NCI-H2227 treated with DMSO at 0.1 percent for 48 hours (cell line): ENCODE data around the gene NUDT15.
"Not testable (repeated sequence)": the region's sequence is repeated elsewhere in the genome, so short reads cannot be mapped to it uniquely, and the experiment has no call there.

Experiments used
- DNase-seq: peaks from one replicate; lab custom pipeline; 2025; lab: John Stamatoyannopoulos, UW

NUDT15 gene

DNA sequence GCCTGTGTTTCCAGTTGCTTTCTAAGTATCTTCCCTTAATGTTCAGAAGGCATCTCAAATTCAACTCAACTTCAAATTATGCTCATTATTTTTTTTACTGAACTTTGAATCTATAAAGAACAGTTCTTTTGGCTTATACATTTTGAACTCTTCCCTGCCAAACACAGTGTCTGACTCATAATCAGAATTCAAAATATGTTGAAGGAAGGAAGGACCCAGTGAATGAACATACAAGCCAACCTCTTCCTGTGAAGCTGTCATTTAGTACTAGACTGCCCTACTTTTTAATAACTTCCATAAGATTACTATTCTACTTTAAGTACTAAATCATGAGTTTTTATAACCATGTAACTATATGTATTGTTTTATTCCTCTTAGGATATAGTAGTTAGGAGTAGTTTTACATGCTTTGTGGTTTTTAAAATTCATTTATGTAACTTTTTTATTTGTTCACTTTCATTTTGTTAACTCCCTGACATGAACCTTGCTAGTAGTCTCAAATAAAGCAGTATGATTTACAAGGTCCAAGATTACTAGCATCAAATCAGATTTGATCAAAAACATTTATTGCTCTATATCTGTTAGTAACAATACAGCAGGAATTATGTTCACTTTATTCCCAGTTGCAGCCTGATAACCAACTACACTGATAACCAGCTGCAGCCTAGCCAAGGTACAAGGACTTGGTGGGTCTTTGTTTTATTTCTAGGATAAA is 6.4 kb downstream of the NUDT15 start:
- DNase-seq: no peak

DNA sequence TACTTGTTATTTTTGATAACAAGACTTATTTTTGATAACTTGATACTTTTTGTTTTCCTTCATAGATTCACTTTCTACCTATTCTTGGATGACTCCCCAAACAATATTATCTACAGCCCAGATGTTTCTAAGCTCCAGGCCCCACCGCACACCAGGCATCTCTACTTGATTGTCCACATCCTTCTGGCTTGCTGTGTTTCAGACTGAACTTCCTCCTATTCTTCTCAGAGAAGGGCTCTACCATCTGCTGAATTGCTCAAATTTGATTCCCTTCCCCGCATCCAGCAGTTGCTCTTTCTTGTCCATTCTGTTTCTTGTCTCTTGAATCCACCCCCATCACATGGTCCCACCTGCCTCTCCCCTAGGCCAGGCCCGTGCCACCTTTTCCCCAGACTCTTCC is 13.0 kb downstream of the NUDT15 start:
- no peak for DNase-seq

DNA sequence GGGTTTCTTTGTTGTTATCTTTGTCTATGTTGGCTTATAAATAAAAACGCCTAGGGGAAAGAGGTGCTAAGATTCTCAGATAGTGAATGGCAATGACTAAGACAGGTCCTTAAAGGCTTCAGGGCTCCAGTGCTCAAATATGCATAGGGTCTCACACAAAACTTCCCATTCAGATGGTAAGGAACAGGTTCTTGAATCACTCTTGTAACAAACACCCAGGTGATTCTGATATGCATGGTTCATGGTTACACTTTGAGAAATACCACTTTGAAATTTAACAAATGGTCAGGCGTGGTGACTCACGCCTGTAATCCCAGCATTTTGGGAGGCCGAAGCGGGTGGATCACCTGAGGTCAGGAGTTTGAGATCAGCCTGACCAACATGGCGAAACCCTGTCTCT is 17.1 kb downstream of the NUDT15 start:
- DNase-seq: no peak

DNA sequence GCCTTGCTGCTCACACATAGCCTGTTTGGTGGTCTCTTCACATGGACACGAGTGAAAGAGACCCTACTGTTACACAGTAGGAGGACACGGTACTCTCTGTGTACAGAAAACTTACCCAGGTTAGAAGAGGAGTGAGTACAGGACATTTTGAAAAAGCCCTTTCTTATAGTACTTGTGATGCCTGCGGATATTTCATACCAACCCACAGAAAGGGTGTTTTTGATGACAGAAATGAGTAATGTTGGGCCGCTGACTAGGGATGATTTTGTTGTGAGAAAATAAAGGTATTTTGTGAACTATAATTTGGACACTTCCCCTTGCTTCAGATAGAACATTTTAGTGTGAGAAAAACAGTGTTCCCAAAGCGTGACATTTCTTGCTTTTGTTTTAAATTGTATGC is 18.2 kb downstream of the NUDT15 start:
- no peak for DNase-seq

DNA sequence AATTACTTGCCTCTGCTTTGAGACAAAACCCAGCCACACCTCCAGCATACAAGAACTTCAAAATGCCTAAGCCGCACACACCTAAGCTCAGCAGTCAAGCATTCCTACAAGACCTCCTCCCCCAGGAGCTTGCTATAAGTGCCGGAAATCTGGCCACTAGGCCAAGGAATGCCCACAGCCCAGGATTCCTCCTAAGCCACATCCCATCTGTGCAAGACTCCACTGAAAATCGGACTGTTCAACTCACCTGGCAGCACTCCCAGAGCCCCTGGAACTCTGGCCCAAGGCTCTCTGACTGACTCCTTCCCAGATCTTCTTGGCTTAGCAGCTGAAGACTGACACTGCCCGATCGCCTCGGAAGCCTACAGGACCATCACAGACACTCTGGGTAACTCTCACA is 21.0 kb downstream of the NUDT15 start:
- not testable (repeated sequence) for DNase-seq

DNA sequence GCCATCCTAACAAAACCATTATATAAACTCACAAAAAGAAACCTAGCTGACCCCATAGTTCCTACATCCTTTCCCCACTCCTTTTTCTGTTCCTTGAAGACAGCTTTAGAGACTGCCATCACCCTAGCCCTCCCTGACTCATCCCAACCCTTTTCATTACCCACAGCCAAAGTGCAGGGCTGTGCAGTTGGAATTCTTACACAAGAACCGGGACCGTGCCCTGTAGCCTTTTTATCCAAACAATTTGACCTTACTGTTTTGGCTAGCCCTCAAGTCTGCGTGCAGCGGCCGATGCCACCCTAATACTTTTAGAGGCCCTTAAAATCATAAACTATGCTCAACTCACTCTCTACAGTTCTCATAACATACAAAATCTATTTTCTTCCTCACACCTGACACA is 22.4 kb downstream of the NUDT15 start:
- DNase-seq: not testable (repeated sequence)

DNA sequence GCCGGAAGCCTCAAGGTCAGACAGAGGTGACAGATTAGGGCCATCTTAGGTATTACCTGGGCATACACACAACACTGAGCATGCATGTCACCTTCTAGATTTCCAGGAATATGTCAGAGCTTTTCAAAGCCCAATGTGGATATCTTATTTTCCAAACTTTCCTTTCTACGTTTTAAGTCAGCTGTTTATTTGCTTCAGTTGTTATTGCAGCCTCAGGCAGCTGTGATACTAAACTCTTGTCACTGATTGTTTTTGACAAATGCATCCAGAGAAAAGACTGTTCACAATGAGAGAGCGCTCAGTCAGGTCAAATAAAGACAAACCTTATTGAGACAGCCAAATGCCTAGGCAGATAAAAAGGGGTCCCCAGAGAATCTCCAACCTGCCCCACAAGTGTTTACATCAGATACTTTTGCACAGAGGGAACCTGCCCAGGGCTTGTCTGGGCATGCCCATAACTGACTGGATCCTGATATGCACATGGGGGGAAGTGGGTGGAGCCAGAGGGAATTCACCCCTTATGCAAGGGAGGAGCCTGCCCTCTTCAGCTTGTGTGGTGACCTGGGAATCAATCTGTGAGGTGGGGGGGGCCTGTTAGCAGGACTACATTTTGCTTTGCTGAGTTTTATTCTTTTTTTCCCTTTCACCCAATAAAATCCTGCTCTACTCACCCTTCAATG is 28.9 kb downstream of the NUDT15 start:
- no peak for DNase-seq

DNA sequence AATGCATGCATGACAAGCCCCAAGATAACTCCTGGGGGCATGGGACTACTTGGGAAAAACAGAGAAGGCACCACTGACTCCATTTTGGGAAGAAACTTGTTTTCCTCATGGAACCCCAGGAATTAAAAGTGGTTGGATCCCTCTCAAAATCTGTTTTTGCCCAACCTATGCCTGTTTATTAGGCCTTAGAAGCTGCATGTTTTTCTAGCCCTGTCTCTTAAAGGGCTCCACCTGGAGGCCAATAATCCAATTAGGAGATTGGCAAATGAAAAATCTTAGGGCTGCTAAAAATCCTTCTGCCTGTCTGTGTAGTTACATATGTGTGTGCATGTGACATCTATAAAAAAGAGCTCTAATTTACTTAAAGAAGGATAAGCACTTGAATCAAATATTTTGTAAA is 30.5 kb downstream of the NUDT15 start:
- DNase-seq: no peak

DNA sequence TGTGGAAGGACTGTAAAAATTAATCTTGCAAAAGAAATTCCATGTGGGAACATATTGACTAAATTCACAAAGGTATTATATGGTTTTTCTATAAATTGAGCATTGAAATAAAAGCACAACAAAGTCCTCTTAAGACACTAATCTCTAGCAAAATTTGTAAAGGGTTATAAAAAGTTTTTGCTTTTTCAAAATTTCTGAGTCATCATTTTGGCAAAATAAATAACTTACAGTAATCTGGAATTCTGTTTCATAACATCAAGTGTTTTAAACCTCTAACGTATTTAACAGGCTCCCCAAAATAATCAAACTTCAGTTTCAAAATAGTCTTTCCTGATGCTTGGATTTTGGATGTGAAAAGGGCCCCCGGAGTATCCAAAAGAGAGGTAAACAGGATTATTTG is 31.4 kb downstream of the NUDT15 start:
- no peak for DNase-seq

DNA sequence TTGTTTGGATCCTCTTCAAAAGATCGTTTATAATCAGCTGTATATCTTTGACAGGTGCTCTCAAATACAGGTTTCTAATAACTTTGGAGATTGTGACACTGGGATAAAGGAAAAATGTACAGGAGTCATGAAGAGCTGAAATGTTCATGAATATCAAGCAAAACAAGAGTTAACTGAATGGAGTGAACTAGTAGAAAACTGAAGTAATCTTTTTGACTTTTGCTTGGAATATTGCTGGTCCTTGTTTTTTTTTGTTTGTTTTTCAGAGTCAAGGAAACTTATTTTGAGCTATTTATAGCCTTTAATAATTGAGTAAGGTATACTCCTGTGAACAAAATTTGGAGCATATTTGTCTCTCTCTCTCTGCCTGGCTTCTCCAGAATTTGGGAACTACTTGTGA is 32.0 kb downstream of the NUDT15 start:
- DNase-seq: no peak

DNA sequence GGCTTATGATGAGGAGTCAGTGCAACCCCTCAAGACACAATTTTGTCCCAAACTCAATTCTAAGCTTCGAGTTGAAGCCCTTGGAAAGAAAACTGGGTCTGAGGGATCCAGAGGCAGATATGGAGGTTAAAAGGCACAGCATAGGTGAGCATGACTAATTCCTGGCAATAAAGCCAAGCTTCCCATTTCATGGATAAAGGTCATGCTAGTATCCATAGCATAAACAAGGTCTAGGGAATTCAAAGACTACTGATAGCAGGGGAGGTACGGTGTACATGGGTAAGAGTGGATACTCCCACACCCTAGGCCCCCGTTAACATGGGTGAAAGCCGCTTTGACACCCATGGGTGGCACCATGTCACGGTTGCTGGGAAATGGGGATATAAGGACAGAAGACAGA is 33.4 kb downstream of the NUDT15 start:
- no peak for DNase-seq

DNA sequence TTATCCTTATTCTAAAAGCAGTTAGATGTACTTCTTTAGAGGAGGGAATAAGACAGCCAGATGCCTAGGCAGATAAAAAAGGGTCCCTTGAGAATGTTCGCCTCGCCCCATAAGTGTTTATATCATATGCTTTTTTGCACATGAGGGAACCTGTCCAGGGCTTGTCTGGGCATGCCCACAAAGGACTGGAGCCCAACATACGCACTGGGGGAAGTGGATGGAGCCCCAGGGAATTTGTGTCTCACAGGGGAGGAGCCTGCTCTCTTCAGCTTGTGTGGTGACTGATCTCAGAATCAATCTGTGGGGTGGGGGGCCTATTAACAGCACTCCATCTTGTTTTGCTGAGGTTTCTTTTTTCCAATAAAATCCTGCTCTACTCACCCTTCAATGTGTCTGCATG is 34.8 kb downstream of the NUDT15 start:
- DNase-seq: no peak

DNA sequence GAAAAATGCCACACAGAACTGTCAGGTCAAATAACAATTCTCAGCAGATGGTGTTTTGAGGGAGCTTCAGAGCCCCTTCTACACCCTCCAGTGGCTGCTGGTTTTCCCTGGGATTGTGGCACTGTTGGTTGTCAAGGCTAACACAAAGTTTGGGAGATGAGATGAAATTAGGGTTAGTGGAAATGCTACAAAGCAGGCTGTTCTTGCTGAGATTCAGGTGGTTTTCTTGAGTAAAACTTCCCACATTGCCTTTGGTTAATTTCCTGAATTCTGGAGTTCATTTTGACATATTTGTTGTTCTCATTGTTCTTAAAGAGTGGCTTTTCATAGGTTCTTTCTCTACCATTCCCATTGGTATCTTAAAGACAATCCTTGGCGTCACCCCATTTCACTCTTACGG is 35.3 kb downstream of the NUDT15 start:
- DNase-seq: no peak

DNA sequence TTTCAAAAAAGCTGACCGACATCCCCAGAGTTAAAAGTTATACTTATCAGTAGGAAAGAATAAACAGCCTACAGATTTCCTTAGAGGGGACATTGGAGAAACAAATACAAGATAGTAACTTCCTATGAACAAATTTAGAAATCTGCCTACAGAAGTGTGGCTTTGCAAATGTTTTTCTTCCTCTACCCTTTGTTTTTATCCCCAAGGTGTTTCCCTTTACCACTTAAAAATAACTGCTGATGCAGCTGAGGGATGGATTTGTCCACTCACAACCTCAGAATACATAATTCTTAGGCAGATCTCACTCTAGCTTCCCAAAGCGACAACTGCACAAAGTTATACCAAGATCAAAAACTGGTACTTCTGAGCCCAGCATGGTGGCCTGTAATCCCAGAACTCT is 36.5 kb downstream of the NUDT15 start:
- DNase-seq: no peak

DNA sequence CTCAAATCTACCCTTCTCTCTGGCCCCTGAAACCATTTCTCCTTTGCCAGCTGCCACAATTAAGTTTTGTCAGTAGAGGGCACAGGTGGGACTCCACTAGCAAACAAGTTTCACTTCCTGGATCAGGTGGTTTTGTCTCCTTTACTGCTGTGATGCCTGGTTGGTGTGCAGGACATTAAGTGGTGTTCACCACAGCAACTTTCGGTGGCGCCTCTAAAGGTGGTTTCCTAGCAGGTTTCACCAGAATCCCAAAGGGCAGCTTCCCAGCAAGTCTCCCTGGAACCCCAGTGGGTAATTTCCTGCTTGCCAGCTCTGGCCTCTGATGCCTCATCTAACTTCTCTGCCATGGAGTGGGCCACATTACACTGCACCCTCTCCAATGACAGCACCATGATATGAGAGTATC is 40.7 kb downstream of the NUDT15 start:
- no peak for DNase-seq

DNA sequence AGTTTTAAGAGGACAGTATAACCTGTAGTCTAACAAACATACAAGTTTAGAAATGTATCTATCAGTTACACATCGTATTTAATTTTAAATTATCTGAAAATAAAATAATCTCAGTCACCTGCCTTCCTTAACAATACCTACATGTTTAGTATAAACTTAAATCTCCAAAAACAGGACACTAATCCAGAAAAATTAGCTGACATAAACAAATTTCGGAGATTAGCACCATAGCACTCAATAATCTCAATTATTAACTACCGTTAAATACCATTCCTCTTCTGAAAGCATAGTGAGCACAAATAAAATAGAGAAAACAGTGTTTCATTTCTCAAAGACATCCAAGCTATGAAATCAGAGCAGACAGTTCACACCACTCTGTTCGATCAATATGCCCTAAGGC is 44.2 kb downstream of the NUDT15 start:
- no peak for DNase-seq

DNA sequence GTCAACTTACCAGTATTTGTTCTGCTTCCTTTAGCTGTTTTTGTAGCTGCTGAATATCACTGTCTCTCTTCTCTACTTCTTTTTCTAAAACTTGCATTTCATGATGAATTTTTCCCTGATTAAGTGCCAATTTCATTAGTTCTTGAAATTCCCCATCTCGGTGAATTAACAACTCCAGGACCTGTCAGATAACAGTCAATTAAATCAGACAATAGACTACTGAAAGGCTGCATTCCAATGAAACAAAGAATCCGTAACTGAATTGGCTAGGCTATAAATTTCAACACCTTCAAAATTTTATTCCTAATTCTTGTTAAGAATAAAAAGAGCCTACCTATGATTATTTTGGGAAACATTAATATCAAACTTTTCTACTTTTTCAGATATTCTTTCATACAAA is 48.7 kb downstream of the NUDT15 start:
- no peak for DNase-seq

DNA sequence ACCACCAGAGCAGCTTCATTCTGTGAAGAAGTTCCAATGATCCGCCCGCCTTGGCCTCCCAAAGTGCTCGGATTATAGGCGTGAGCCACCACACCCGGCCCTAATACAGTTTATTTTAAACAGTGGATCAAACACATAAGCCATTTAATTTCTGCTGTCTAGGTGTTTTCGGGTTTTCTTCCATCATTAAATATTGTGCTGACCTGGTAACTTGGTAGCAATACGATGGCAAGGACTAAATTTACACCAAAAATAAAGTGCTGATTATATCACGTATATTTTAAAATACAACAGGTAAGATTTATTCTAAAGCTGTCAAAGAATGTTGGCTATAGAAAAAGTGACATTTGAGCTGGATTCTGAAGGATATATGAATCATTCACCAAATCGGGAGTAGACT is 56.1 kb downstream of the NUDT15 start:
- no peak for DNase-seq

DNA sequence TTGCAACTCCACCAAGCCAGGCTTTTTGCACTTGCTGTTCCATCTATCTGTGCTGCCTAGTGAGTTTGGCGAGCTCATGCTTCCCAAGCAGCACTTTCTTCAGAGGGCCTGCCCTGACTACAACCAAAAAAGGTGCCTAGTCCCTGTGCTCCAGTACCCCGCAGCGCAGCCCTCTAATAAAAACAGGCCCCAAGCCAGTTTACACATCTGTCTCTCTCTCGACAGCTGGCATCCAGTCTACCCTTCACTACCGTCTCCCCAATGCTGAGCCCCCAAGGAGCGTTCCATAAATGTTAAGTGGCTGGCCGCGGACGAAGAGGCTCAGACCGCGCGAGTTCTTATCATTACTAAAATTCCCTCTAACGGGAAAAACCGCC is 56.9 kb downstream of the NUDT15 start:
- DNase-seq: no peak

DNA sequence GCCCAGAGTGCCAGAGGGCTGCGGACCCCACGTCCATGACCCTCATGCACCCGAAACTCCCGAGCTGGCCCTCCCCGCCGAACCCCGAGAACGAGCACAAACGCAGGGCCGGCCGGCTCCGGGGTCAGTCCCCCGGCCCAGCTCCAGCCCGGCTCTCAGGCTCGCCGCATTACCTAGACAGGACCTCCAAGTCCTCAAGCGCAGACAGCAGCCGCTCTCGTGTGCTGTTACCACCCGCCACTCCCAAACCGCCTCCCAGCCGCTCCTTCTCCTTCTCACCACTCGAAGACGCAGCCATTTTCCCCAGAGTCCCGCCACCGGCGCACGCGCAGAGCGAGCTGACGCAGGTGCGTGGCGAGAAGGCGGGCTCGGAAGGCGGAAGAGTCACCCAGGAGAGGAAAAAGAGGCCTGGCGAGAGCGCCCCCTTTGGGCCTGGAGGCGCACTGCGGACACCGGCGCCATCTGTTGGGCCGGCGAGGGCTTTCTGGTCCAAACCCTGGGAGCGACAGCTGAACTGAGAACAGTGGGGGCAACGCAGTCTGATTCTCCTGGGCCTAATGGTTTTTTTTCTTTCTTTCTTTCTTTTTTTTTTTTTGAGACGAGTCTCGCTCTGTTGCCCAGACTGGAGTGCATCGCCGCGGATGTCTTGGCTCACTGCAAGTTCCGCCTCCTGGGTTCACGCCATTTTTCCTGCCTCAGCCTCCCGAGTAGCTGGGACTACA is 57.4 kb downstream of the NUDT15 start, which contains the start of gene MED4:
TSS of gene MED4 (minus strand) at position 324 of the 722 bp plus-strand sequence. CDS start at position 298, 26 bp downstream.
- peak; percentile 80 for DNase-seq

DNA sequence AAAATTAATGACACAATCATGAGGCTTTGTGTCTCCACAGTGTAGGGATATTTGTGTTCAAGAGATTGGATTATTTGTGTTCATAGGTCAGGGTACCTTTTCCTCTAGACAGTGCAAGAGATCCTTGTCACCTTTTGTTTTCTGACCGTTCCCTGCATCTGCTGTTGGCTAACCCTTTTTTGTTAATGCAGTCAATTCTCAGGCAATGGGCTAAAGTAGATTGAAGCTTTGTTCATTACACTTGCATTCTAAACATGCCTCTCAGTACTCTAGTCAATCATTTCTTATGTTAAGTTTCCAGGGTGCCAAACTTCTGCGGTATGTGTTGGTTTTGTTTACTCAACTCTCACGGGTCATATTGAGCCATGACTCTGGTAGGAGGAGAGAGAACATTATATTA is 59.1 kb downstream of the NUDT15 start:
- DNase-seq: no peak
